NCI-H524 (cell line): ENCODE measurements around the gene COL4A6.
"Not testable (repeated sequence)": the region's sequence is repeated elsewhere in the genome, so short reads cannot be mapped to it uniquely, and the experiment has no call there.

Experiments used
- DNase-seq, 2 experiments: peaks; one replicate each; lab custom pipeline; 2025; lab: John Stamatoyannopoulos, UW

The COL4A6 gene

GRCh38 chrX:108438110-108438623 lies at the start of gene COL4A6:
Gene COL4A6, minus strand, starts transcription at chrX:108438422. Its CDS starts 226 bp downstream, at chrX:108438196.
- DNase-seq, result peak in 1 of 2 experiments; percentile 18

GRCh38 chrX:108485960-108486359 lies 47.7 kb upstream of the COL4A6 start:
- DNase-seq, result no peak

- DNase-seq, result no peak
Observed at GRCh38 chrX:108484251-108484650, 46.0 kb upstream of the COL4A6 start.

GRCh38 chrX:108481528-108481927 lies 43.3 kb upstream of the COL4A6 start:
- not testable (repeated sequence) for DNase-seq

GRCh38 chrX:108473979-108474378 lies 35.8 kb upstream of the COL4A6 start:
- DNase-seq, result no peak

GRCh38 chrX:108468486-108468885 lies 30.3 kb upstream of the COL4A6 start:
- no peak for DNase-seq

- DNase-seq, result no peak
Observed at GRCh38 chrX:108464604-108465003, 26.4 kb upstream of the COL4A6 start.

GRCh38 chrX:108456971-108457477 lies 18.8 kb upstream of the COL4A6 start:
- no peak for DNase-seq

GRCh38 chrX:108453841-108454240 lies 15.6 kb upstream of the COL4A6 start:
- no peak for DNase-seq

GRCh38 chrX:108447303-108447702 lies 9.1 kb upstream of the COL4A6 start:
- DNase-seq, result no peak

- no peak for DNase-seq
Observed at GRCh38 chrX:108442901-108443464, 4.8 kb upstream of the COL4A6 start.

GRCh38 chrX:108439961-108440696 lies 1.9 kb upstream of the COL4A6 start:
- DNase-seq, result peak in 1 of 2 experiments; percentile 50

GRCh38 chrX:108439426-108439942 lies 1.3 kb upstream of the COL4A6 start, which contains the start of gene COL4A5:
Gene COL4A5, plus strand, starts transcription at chrX:108439838. Its CDS starts 288 bp downstream, at chrX:108440126.
- peak; percentile 70 to 83 for DNase-seq

- no peak for DNase-seq
Observed at GRCh38 chrX:108437349-108438109, 693 bp downstream of the COL4A6 start.

- DNase-seq, result no peak
Observed at GRCh38 chrX:108435261-108435660, 3.0 kb downstream of the COL4A6 start.

- DNase-seq, result no peak
Observed at GRCh38 chrX:108426262-108426661, 12.0 kb downstream of the COL4A6 start.

- no peak for DNase-seq
Observed at GRCh38 chrX:108420481-108420880, 17.7 kb downstream of the COL4A6 start.

- DNase-seq, result no peak
Observed at GRCh38 chrX:108419401-108419800, 18.8 kb downstream of the COL4A6 start.

GRCh38 chrX:108417257-108417656 lies 21.0 kb downstream of the COL4A6 start:
- DNase-seq, result no peak

- DNase-seq, result no peak
Observed at GRCh38 chrX:108415891-108416290, 22.3 kb downstream of the COL4A6 start.

GRCh38 chrX:108415146-108415545 lies 23.1 kb downstream of the COL4A6 start:
- no peak for DNase-seq

- DNase-seq, result no peak
Observed at GRCh38 chrX:108412783-108413182, 25.4 kb downstream of the COL4A6 start.
